ENCODE data around the gene KIAA0319L.

Gene KIAA0319L

DNA sequence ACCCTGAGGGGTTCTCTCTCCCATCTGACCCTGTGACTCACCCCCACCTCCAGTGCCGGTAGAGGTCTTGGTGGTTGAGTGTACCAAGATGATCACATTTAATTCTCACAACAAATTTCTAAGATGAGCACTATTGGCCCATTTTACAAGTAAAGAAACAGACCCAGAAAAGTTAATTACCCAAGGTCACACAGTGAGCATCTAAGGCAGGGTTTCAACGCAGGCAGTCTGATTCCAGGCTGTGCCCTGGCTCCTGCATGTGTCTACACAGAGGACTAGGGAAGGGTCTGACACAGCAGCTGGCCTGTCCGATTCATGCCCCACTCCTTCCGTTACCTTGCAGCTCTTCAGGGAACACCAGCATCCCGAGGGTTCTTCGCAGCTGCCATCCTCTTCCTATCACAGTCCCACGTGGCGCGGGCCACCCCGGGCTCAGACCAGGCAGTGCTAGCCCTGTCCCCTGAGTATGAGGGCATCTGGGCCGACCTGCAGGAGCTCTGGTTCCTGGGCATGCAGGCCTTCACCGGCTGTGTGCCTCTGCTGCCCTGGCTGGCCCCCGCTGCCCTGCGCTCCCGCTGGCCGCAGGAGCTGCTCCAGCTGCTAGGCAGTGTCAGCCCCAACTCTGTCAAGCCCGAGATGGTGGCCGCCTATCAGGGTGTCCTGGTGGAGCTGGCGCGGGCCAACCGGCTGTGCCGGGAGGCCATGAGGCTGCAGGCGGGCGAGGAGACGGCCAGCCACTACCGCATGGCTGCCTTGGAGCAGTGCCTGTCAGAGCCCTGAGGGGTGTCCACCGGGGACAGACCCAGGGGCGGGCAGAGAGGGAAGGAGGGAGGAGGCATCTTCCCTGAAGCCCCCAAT lies 7.9 kb upstream of the KIAA0319L start:
- H4K8ac ChIP-seq (ENCODE audit: low read depth, low read length) = no peak overlapping the region
- H3K18ac ChIP-seq (ENCODE audit: low read length) = no peak overlapping the region
- H3K79me2 ChIP-seq (ENCODE audit: control insufficient read depth, insufficient read depth, low read length, poor library complexity) = no peaks in the 10 kb centered on the region
- H4K91ac ChIP-seq (ENCODE audit: low read depth, low read length) = no peak overlapping the region
- no peak overlapping the region for H3K4me2 ChIP-seq (ENCODE audit: low read length)
- no peak for DNase-seq
- WGBS (ENCODE audit: extremely low coverage, insufficient coverage, insufficient read length) = no CpG with 5 or more reads among the region's 28 CpGs
- H3K27ac ChIP-seq (ENCODE audit: low read depth, low read length) = no peak overlapping the region
- no peaks in the 10 kb centered on the region for H3K27me3 ChIP-seq (ENCODE audit: insufficient read depth, low read length)
- no peak overlapping the region for H2AK5ac ChIP-seq (ENCODE audit: low read length)
- H2BK5ac ChIP-seq (ENCODE audit: low read depth, low read length, poor library complexity) = no peak overlapping the region
- no peak overlapping the region for H2BK120ac ChIP-seq (ENCODE audit: insufficient read depth, low read length, poor library complexity)
- no peak overlapping the region for H3K9ac ChIP-seq (ENCODE audit: low read length)
- H4K12ac ChIP-seq (ENCODE audit: low read depth, low read length) = no peak overlapping the region
- H3K4me1 ChIP-seq (ENCODE audit: control insufficient read depth in 1 of 2, insufficient read depth in 2 of 2, low read length in 2 of 2) = peaks cover 1 to 5% of the 10 kb centered on the region in 2 experiments
- H3K36me3 ChIP-seq (ENCODE audit: control insufficient read depth in 1 of 2, insufficient read depth in 2 of 2, low read length in 2 of 2) = peaks cover 24 to 37% of the 10 kb centered on the region in 2 experiments
- no peak overlapping the region for H2AFZ ChIP-seq (ENCODE audit: insufficient read depth, low read length, poor library complexity)
- no peak overlapping the region for H3K4ac ChIP-seq (ENCODE audit: low read depth, low read length)
- no peak overlapping the region for H2BK12ac ChIP-seq (ENCODE audit: low read length)
- H3K9me3 ChIP-seq (ENCODE audit: insufficient read depth, low read depth, low read length) = peaks cover 3% of the 10 kb centered on the region
- no peak overlapping the region for H3K4me3 ChIP-seq (ENCODE audit: low read depth, low read length)
- no peak overlapping the region for H3K14ac ChIP-seq (ENCODE audit: low read length)
- no peaks in the 10 kb centered on the region for H3K79me1 ChIP-seq (ENCODE audit: low read length)
- H3K23ac ChIP-seq (ENCODE audit: low read length) = no peak overlapping the region

DNA sequence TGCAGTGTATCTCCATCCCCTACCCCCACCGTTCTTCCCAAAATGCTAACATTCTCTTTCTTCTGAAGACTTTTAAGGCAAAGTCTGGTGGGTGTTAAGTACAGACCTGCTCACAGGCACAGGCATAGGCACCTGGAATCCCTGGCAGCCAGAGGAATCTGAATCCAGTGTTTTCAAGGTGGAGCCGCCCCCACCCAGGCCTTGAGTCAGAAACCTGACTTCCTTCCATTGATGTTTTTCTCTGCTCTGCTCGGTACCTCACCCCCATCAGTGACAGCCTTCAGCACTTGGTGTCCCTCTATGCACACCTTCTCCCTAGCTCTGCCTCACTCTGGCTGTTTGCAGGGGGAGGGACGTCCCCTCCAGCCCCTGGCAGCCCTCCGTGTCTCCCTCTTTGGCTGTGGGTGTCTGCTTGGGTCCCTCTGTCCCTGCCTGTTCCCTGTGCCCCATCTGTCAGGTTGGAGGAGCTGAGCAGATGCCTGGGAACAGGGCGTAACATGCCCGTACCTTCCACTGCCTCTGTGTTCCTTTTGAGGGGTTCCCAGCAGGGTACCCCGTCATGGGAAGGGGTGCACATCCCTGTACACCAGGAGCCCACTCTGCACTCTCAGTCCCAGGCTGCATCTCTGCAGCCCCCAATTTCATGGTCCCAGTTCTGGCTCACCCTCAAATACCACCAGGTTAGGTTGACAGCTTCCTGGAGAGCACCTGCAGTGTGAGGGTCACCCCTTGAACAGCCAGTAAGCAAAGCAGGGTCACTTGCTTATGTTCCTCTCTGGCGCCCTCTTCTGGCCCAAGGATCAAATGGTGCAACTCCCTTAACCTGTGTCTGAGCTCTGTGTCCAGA lies 7.1 kb upstream of the KIAA0319L start:
- Histone ChIP-seq H3K23ac (ENCODE audit: low read length) (no peak overlapping the region), H2BK5ac (ENCODE audit: low read depth, low read length, poor library complexity) (no peak overlapping the region), H4K91ac (ENCODE audit: low read depth, low read length) (no peak overlapping the region), H3K4me2 (ENCODE audit: low read length) (no peak overlapping the region), H2BK120ac (ENCODE audit: insufficient read depth, low read length, poor library complexity) (no peak overlapping the region), H2BK12ac (ENCODE audit: low read length) (no peak overlapping the region), H3K36me3 (ENCODE audit: control insufficient read depth in 1 of 2, insufficient read depth in 2 of 2, low read length in 2 of 2) (peaks cover 24 to 37% of the 10 kb centered on the region in 2 experiments), H2AFZ (ENCODE audit: insufficient read depth, low read length, poor library complexity) (no peak overlapping the region), H3K4me3 (ENCODE audit: low read depth, low read length) (no peak overlapping the region), H3K9me3 (ENCODE audit: insufficient read depth, low read depth, low read length) (peaks cover 3% of the 10 kb centered on the region), H3K9ac (ENCODE audit: low read length) (peak overlapping the region; percentile 6), H3K79me1 (ENCODE audit: low read length) (no peaks in the 10 kb centered on the region), H3K14ac (ENCODE audit: low read length) (no peak overlapping the region), H3K4ac (ENCODE audit: low read depth, low read length) (no peak overlapping the region), H2AK5ac (ENCODE audit: low read length) (no peak overlapping the region), H3K27ac (ENCODE audit: low read depth, low read length) (no peak overlapping the region), H3K4me1 (ENCODE audit: control insufficient read depth in 1 of 2, insufficient read depth in 2 of 2, low read length in 2 of 2) (peaks cover 0 to 1% of the 10 kb centered on the region in 2 experiments), H4K8ac (ENCODE audit: low read depth, low read length) (no peak overlapping the region), H3K18ac (ENCODE audit: low read length) (no peak overlapping the region), H3K27me3 (ENCODE audit: insufficient read depth, low read length) (no peaks in the 10 kb centered on the region), H4K12ac (ENCODE audit: low read depth, low read length) (no peak overlapping the region), H3K79me2 (ENCODE audit: control insufficient read depth, insufficient read depth, low read length, poor library complexity) (no peaks in the 10 kb centered on the region)
- no CpG with 5 or more reads among the region's 9 CpGs for WGBS (ENCODE audit: extremely low coverage, insufficient coverage, insufficient read length)
- peak; percentile 66 to 83 for DNase-seq

DNA sequence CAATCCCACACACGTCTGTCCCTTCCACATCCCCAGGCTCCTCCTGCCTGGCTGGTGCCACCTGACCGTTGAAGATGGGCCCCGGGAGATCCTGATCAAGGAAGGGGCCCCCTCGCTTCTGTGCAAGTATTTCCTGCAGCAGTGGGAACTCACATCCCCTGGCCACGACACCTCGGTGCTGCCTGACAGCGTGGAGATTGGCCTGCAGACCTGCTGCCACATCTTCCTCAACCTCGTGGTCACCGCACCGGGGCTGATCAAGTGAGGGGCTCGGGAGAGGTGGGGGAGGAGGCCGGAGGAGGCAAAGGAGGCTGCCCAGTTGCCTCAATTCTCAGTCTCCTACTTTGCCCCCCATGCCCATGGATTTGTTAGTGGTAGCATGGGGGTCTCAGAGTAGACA lies 6.0 kb upstream of the KIAA0319L start:
- no peak overlapping the region for H3K27ac ChIP-seq (ENCODE audit: low read depth, low read length)
- H2AFZ ChIP-seq (ENCODE audit: insufficient read depth, low read length, poor library complexity) = no peak overlapping the region
- H3K79me1 ChIP-seq (ENCODE audit: low read length) = peaks cover 1% of the 10 kb centered on the region
- H4K91ac ChIP-seq (ENCODE audit: low read depth, low read length) = no peak overlapping the region
- H3K18ac ChIP-seq (ENCODE audit: low read length) = no peak overlapping the region
- H3K23ac ChIP-seq (ENCODE audit: low read length) = no peak overlapping the region
- H3K4ac ChIP-seq (ENCODE audit: low read depth, low read length) = no peak overlapping the region
- WGBS (ENCODE audit: extremely low coverage, insufficient coverage, insufficient read length) = no CpG with 5 or more reads among the region's 12 CpGs
- H3K4me1 ChIP-seq (ENCODE audit: control insufficient read depth in 1 of 2, insufficient read depth in 2 of 2, low read length in 2 of 2) = peaks cover 1 to 5% of the 10 kb centered on the region in 2 experiments
- no peak overlapping the region for H3K4me2 ChIP-seq (ENCODE audit: low read length)
- no peak overlapping the region for H3K4me3 ChIP-seq (ENCODE audit: low read depth, low read length)
- H2AK5ac ChIP-seq (ENCODE audit: low read length) = no peak overlapping the region
- peaks cover 24 to 37% of the 10 kb centered on the region in 2 experiments for H3K36me3 ChIP-seq (ENCODE audit: control insufficient read depth in 1 of 2, insufficient read depth in 2 of 2, low read length in 2 of 2)
- H4K12ac ChIP-seq (ENCODE audit: low read depth, low read length) = no peak overlapping the region
- H4K8ac ChIP-seq (ENCODE audit: low read depth, low read length) = no peak overlapping the region
- peaks cover 3% of the 10 kb centered on the region for H3K9me3 ChIP-seq (ENCODE audit: insufficient read depth, low read depth, low read length)
- no peaks in the 10 kb centered on the region for H3K27me3 ChIP-seq (ENCODE audit: insufficient read depth, low read length)
- no peak overlapping the region for H2BK5ac ChIP-seq (ENCODE audit: low read depth, low read length, poor library complexity)
- H2BK12ac ChIP-seq (ENCODE audit: low read length) = no peak overlapping the region
- no peak overlapping the region for H2BK120ac ChIP-seq (ENCODE audit: insufficient read depth, low read length, poor library complexity)
- no peak for DNase-seq
- no peak overlapping the region for H3K9ac ChIP-seq (ENCODE audit: low read length)
- H3K14ac ChIP-seq (ENCODE audit: low read length) = no peak overlapping the region
- H3K79me2 ChIP-seq (ENCODE audit: control insufficient read depth, insufficient read depth, low read length, poor library complexity) = no peaks in the 10 kb centered on the region

DNA sequence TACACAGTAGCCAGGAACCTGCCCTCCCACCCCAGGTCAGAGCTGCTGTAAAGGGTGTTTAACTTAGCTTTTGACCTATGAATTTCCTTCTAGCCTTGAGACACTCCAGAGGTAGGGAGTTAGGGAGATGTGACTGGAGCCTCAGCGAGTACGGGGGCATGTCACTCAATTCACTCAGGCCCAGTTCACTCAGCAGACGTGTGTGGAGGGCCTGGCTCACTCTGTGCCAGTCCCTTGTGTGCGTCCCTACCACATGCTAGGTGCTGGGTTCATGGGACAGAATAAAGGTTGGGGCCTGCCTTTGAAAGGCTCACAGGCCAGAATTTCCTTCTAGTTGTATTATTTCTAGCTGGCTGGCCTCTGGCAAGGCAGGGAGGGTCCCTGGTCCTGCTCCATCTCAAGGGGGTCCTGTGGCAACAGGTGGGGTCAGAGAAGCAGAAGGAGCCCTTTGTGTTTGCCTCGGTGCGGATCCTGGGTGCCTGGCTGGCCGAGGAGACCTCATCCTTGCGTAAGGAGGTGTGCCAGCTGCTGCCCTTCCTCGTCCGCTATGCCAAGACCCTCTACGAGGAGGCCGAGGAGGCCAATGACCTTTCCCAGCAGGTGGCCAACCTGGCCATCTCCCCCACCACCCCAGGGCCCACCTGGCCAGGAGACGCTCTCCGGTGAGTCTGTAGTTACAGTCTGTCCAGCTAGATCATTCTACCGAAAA lies 4.9 kb upstream of the KIAA0319L start:
- no peak overlapping the region for H3K23ac ChIP-seq (ENCODE audit: low read length)
- H3K4me1 ChIP-seq (ENCODE audit: control insufficient read depth in 1 of 2, insufficient read depth in 2 of 2, low read length in 2 of 2) = peaks cover 4 to 8% of the 10 kb centered on the region in 2 experiments
- no peak overlapping the region for H3K4me2 ChIP-seq (ENCODE audit: low read length)
- peaks cover 5% of the 10 kb centered on the region for H3K79me2 ChIP-seq (ENCODE audit: control insufficient read depth, insufficient read depth, low read length, poor library complexity)
- H3K27me3 ChIP-seq (ENCODE audit: insufficient read depth, low read length) = no peaks in the 10 kb centered on the region
- H2AFZ ChIP-seq (ENCODE audit: insufficient read depth, low read length, poor library complexity) = no peak overlapping the region
- H4K91ac ChIP-seq (ENCODE audit: low read depth, low read length) = no peak overlapping the region
- H3K9me3 ChIP-seq (ENCODE audit: insufficient read depth, low read depth, low read length) = peaks cover 3% of the 10 kb centered on the region
- no peak for DNase-seq
- WGBS (ENCODE audit: extremely low coverage, insufficient coverage, insufficient read length) = no CpG with 5 or more reads among the region's 15 CpGs
- no peak overlapping the region for H3K4ac ChIP-seq (ENCODE audit: low read depth, low read length)
- no peak overlapping the region for H3K14ac ChIP-seq (ENCODE audit: low read length)
- H2BK120ac ChIP-seq (ENCODE audit: insufficient read depth, low read length, poor library complexity) = no peak overlapping the region
- peaks cover 7% of the 10 kb centered on the region for H3K79me1 ChIP-seq (ENCODE audit: low read length)
- no peak overlapping the region for H2BK12ac ChIP-seq (ENCODE audit: low read length)
- no peak overlapping the region for H3K4me3 ChIP-seq (ENCODE audit: low read depth, low read length)
- no peak overlapping the region for H4K8ac ChIP-seq (ENCODE audit: low read depth, low read length)
- H3K9ac ChIP-seq (ENCODE audit: low read length) = no peak overlapping the region
- no peak overlapping the region for H4K12ac ChIP-seq (ENCODE audit: low read depth, low read length)
- no peak overlapping the region for H3K18ac ChIP-seq (ENCODE audit: low read length)
- no peak overlapping the region for H3K27ac ChIP-seq (ENCODE audit: low read depth, low read length)
- H2BK5ac ChIP-seq (ENCODE audit: low read depth, low read length, poor library complexity) = no peak overlapping the region
- H3K36me3 ChIP-seq (ENCODE audit: control insufficient read depth in 1 of 2, insufficient read depth in 2 of 2, low read length in 2 of 2) = peaks cover 24 to 37% of the 10 kb centered on the region in 2 experiments
- no peak overlapping the region for H2AK5ac ChIP-seq (ENCODE audit: low read length)

All from trophoblast cell (in vitro differentiated cells and primary cell).